HepG2 (cell line): ENCODE data around the gene ANKRD65. TPM values are rescaled to one million over a fixed set of nuclear protein-coding genes. Genes with fewer than 3 reads are reported as not detected.
A peak's percentile ranks its signal among the peaks of the same experiment; 100 is the strongest.

Experiments
- ARID5B ChIP-seq: IDR thresholded peaks from 2 replicates; pipeline ENCODE4 v1.4.0; 2020; ENCODE audit warnings: mild to moderate bottlenecking, missing genetic modification reagents
- ATF3 ChIP-seq: sonication (generic); formaldehyde crosslinking; IDR thresholded peaks from 2 replicates; pipeline ENCODE4 v1.4.0; 2020; ENCODE audit warnings: missing genetic modification reagents
- CENPBD1 ChIP-seq: sonication (generic); formaldehyde crosslinking; IDR thresholded peaks from 2 replicates; pipeline ENCODE4 v1.8.0; 2022; ENCODE audit warnings: missing genetic modification reagents, low read depth, mild to moderate bottlenecking, borderline replicate concordance
- DNMT1 ChIP-seq: sonication (generic); formaldehyde crosslinking; IDR thresholded peaks from 2 replicates; pipeline ENCODE4 v1.5.1; 2020; ENCODE audit warnings: mild to moderate bottlenecking, missing genetic modification reagents
- FOXC1 ChIP-seq: sonication (generic); formaldehyde crosslinking; IDR thresholded peaks from 2 replicates; pipeline ENCODE4 v1.8.0; 2022; ENCODE audit warnings: mild to moderate bottlenecking, missing genetic modification reagents, borderline replicate concordance
- FOXP4 ChIP-seq: sonication (generic); formaldehyde crosslinking; IDR thresholded peaks from 2 replicates; pipeline ENCODE4 v1.4.0; 2020; ENCODE audit warnings: missing genetic modification reagents
- IRX3 ChIP-seq: sonication (generic); formaldehyde crosslinking; IDR thresholded peaks from 2 replicates; pipeline ENCODE4 v1.8.1; 2023; ENCODE audit warnings: mild to moderate bottlenecking, low read depth, missing genetic modification reagents, borderline replicate concordance
- NR1H2 ChIP-seq: sonication (generic); formaldehyde crosslinking; IDR thresholded peaks from 2 replicates; pipeline ENCODE4 v1.8.1; 2022; ENCODE audit warnings: low read depth, missing genetic modification reagents, borderline replicate concordance
- NR2F2 ChIP-seq: IDR thresholded peaks from 2 replicates; pipeline ENCODE4 v1.6.1; 2012; ENCODE audit warnings: low read depth, inconsistent platforms, borderline replicate concordance
- ZNF282 ChIP-seq: fragments of 450-650 bp; IDR thresholded peaks from 2 replicates; pipeline ENCODE4 v1.6.1; 2018; ENCODE audit not compliant: partially characterized antibody
- ZNF441 ChIP-seq: sonication (generic); formaldehyde crosslinking; IDR thresholded peaks from 2 replicates; pipeline ENCODE4 v1.7.0; 2021; ENCODE audit warnings: missing genetic modification reagents, borderline replicate concordance
- ZNF567 ChIP-seq: sonication (generic); formaldehyde crosslinking; IDR thresholded peaks from 2 replicates; pipeline ENCODE4 v1.8.1; 2023; ENCODE audit warnings: mild to moderate bottlenecking, missing genetic modification reagents, borderline replicate concordance
- ZNF737 ChIP-seq: sonication (generic); formaldehyde crosslinking; IDR thresholded peaks from 2 replicates; pipeline ENCODE4 v1.5.0; 2020; ENCODE audit warnings: missing genetic modification reagents, mild to moderate bottlenecking, borderline replicate concordance
- ZNF75D ChIP-seq: sonication (generic); formaldehyde crosslinking; IDR thresholded peaks from 2 replicates; pipeline ENCODE4 v1.8.1; 2023; ENCODE audit warnings: missing genetic modification reagents, mild to moderate bottlenecking, borderline replicate concordance
- ZNF883 ChIP-seq: sonication (generic); formaldehyde crosslinking; IDR thresholded peaks from 2 replicates; pipeline ENCODE4 v1.5.1; 2020; ENCODE audit warnings: mild to moderate bottlenecking, missing genetic modification reagents; ENCODE audit errors: not compliant biosample characterization
- polyA plus RNA-seq, 8 experiments: library from polyadenylated mRNA; depleted of rRNA in 3 of 8; stranded (reverse) in 7 of 8; unstranded in 1 of 8; fragments of >200 nt; fragmentation: Illumina TruSeq in 4 of 8; extraction: Trizol in 4 of 8; gene quantifications; 2 replicates each; pipeline versions ENCODE4 v1.2.1 to v1.2.3, GENCODE V29; 2011 to 2016; ENCODE audit warnings: low read depth in 4 of 8, missing spikeins in 1 of 8, mixed read lengths in 1 of 8; ENCODE audit not compliant: insufficient read depth in 1 of 8
- total RNA-seq, 5 experiments: library from RNA; depleted of rRNA; stranded (reverse); fragments of >200 nt; fragmentation: Illumina TruSeq; extraction: Trizol; gene quantifications; 2 replicates each; pipeline ENCODE4 v1.2.3, GENCODE V29; 2016; ENCODE audit warnings: low read depth in 1 of 5
- TF ChIP-seq, protein P1 (sequence below): sonication (generic); formaldehyde crosslinking; IDR thresholded peaks from 2 replicates; pipeline ENCODE4 v1.9.0; 2021; ENCODE audit warnings: missing genetic modification reagents, borderline replicate concordance
- TF ChIP-seq, protein P2 (sequence below): IDR thresholded peaks from 2 replicates; pipeline ENCODE4 v1.6.1; 2016; ENCODE audit warnings: missing biosample characterization, missing genetic modification reagents, low read depth

The ANKRD65 gene
- total and polyA plus RNA-seq, 2 of the 13 experiments (the other 11 are each of a cell fraction or from before 2014, with no cell fraction given) = 12.1 to 30.1 TPM

DNA sequence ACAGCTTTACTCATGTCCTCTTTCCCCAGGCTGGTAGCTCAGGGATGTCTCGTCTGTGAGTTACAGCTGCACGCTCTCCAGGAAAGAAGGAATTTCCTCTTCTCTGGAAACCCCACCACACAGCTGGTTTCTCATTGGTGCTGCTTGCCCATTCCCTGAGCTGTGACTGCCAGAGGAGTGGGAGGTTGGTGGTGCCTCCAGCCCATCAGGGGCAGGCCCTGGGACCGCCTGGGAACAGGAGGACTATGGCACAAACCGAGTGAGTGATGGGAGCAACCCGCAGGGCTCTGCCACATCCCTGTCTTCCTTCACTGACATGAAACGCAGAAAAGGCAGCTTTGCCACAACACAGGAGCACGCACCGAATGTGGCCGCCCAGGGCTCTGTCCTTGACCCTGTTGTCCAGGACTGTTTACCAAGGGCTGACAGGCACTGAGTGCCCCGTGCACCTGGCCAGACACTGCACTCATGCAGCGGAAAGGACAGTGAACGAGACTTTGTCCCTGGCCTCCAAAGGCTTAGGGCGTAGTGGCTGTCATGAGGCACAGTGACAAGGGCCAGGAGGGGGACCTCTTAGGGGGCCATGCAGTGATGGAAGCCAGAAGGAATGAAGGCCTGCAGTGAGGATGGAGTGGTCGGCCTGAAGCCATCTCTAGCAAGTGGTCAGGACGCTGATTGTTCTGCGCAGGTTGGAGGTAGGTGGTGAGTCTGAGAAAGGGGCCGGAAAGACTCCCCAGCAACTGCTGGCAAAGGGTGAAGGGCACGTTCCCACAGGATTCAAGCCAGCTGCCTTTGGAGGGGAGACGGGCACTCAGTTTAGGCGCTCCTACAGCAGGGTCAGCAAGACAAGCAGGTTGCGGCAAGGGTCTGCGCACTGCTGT is 20.3 kb downstream of the ANKRD65 start (continued):
- TF ChIP-seq FOXP4 (CRISPR knock-in tag) = peak; percentile 98
- 0 out of 2 replicates have a peak, but pooled peaks have one; percentile 39 for TF ChIP-seq ZNF567 (CRISPR knock-in tag)
- TF ChIP-seq ZNF75D = no peak
- 0 out of 2 replicates have a peak, but pooled peaks have one; percentile 79 for TF ChIP-seq ZNF737
- no peak for TF ChIP-seq CENPBD1
- TF ChIP-seq ZNF883 (CRISPR knock-in tag) = no peak
- peak; percentile 94 for TF ChIP-seq ARID5B (CRISPR knock-in tag)
- TF ChIP-seq IRX3 (CRISPR knock-in tag) = 0 out of 2 replicates have a peak, but pooled peaks have one; percentile 66
- TF ChIP-seq NR2F2 = no peak
- TF ChIP-seq, protein P1, sequence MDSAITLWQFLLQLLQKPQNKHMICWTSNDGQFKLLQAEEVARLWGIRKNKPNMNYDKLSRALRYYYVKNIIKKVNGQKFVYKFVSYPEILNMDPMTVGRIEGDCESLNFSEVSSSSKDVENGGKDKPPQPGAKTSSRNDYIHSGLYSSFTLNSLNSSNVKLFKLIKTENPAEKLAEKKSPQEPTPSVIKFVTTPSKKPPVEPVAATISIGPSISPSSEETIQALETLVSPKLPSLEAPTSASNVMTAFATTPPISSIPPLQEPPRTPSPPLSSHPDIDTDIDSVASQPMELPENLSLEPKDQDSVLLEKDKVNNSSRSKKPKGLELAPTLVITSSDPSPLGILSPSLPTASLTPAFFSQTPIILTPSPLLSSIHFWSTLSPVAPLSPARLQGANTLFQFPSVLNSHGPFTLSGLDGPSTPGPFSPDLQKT = no peak
- peak; percentile 26; the same call in 1 of the 2 replicates for TF ChIP-seq NR1H2 (CRISPR knock-in tag)
- TF ChIP-seq ZNF441 = peak; percentile 50; the same call in 1 of the 2 replicates
- TF ChIP-seq ATF3 (CRISPR knock-in tag) = peak; percentile 62
- TF ChIP-seq, protein P2, sequence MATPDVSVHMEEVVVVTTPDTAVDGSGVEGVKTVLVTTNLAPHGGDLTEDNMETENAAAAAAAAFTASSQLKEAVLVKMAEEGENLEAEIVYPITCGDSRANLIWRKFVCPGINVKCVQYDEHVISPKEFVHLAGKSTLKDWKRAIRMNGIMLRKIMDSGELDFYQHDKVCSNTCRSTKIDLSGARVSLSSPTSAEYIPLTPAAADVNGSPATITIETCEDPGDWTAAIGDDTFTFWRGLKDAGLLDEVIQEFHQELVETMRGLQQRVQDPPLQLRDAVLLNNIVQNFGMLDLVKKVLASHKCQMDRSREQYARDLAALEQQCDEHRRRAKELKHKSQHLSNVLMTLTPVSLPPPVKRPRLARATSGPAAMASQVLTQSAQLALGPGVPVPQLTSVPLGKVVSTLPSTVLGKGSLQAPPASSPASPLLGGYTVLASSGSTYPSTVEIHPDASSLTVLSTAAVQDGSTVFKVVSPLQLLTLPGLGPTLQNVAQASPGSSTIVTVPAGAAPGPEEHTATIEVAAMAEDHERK = peak; percentile 52; the same call in 1 of the 2 replicates
- TF ChIP-seq ZNF282 = no peak
- no peak for TF ChIP-seq DNMT1
- TF ChIP-seq FOXC1 (CRISPR knock-in tag) = no peak
